Activated B cell treated with CpG ODN at 0.5 μM for 24 hours (primary cell): ENCODE results near the gene FAM177B. TPM values are rescaled to one million over a fixed set of nuclear protein-coding genes. Genes with fewer than 3 reads are reported as not detected.

Experiments used
- ATAC-seq: fragments of 200-7000 bp; cut with Tn5 transposase; one replicate; pipeline ENCODE4 v1.10.0; 2021; ENCODE audit warnings: low read depth, mild to moderate bottlenecking, moderate library complexity
- CTCF ChIA-PET: fragments of 350-600 bp; sonication (Branson Sonifier 250); formaldehyde crosslinking; loops from one replicate; lab custom pipeline; 2021; ENCODE audit warnings: antibody characterized with exemption; lab: Charles Lee
- POLR2A ChIA-PET: fragments of 350-600 bp; sonication (Branson Sonifier 250); formaldehyde crosslinking; loops from one replicate; lab custom pipeline; 2021; ENCODE audit warnings: antibody characterized with exemption; lab: Charles Lee
- DNase-seq: peaks from one replicate; pipeline ENCODE4 v3.0.0; 2022
- H3K27ac Mint-ChIP-seq: one replicate; pipeline ENCODE4 v1.8.0; 2020; ENCODE audit warnings: mixed read lengths
- H3K27me3 Mint-ChIP-seq: one replicate; pipeline ENCODE4 v1.8.0; 2021; ENCODE audit warnings: mixed read lengths
- H3K36me3 Mint-ChIP-seq: one replicate; pipeline ENCODE4 v1.8.0; 2021; ENCODE audit warnings: low read depth, mixed read lengths
- H3K4me1 Mint-ChIP-seq: one replicate; pipeline ENCODE4 v1.8.0; 2021; ENCODE audit warnings: mixed read lengths
- H3K4me3 Mint-ChIP-seq: one replicate; pipeline ENCODE4 v1.8.0; 2020; ENCODE audit warnings: mild to moderate bottlenecking, mixed read lengths
- H3K9me3 Mint-ChIP-seq: one replicate; pipeline ENCODE4 v1.8.0; 2020; ENCODE audit warnings: mixed read lengths
- CTCF ChIP-seq: fragments of 200-600 bp; IDR thresholded peaks from one replicate; pipeline ENCODE4 v1.8.0; 2022; ENCODE audit warnings: antibody characterized with exemption, mild to moderate bottlenecking
- intact Hi-C: fragments of 100-400 bp; cut with micrococcal nuclease; formaldehyde crosslinking; loops from one replicate; pipeline ENCODE4 v1.15.1; 2024
- total RNA-seq: library from RNA; stranded (reverse); gene quantifications from 2 replicates; pipeline ENCODE4 v1.2.3, GENCODE V29; 2022

The FAM177B gene
- total RNA-seq, 1 donor from 2014 or later, result 3.5 TPM

- CTCF ChIA-PET, result interaction anchor here (1.1 to 1.7 kb wide), 3 partner anchors 10 to 247 kb away, joined by 3 to 6 read pairs (median 3); no protein-coding TSS in a partner anchor
- Mint-ChIP-seq H3K4me1 (peaks cover 56% of the 10 kb centered on the region), H3K27me3 (no peaks in the 10 kb centered on the region), H3K36me3 (peaks cover 56% of the 10 kb centered on the region), H3K4me3 (peak overlapping the region; percentile 93), H3K9me3 (no peaks in the 10 kb centered on the region), H3K27ac (peak overlapping the region; percentile 100)
- intact Hi-C loops, result loop anchor here (1.0 to 10.0 kb wide), 7 partner anchors 15 to 1833 kb away; partner anchors contain the start of genes DUSP10, HLX and TP53BP2
- peak; percentile 42 for DNase-seq
- peak; percentile 17 for ATAC-seq
- no peak for TF ChIP-seq CTCF
- POLR2A ChIA-PET, result interaction anchor here (0.6 to 7.7 kb wide), 12 partner anchors 17 to 917 kb away, joined by 3 to 127 read pairs (median 5); no protein-coding TSS in a partner anchor
These were observed 25.4 kb upstream of the FAM177B start for GRCh38 chr1:222711319-222712252.

DNA sequence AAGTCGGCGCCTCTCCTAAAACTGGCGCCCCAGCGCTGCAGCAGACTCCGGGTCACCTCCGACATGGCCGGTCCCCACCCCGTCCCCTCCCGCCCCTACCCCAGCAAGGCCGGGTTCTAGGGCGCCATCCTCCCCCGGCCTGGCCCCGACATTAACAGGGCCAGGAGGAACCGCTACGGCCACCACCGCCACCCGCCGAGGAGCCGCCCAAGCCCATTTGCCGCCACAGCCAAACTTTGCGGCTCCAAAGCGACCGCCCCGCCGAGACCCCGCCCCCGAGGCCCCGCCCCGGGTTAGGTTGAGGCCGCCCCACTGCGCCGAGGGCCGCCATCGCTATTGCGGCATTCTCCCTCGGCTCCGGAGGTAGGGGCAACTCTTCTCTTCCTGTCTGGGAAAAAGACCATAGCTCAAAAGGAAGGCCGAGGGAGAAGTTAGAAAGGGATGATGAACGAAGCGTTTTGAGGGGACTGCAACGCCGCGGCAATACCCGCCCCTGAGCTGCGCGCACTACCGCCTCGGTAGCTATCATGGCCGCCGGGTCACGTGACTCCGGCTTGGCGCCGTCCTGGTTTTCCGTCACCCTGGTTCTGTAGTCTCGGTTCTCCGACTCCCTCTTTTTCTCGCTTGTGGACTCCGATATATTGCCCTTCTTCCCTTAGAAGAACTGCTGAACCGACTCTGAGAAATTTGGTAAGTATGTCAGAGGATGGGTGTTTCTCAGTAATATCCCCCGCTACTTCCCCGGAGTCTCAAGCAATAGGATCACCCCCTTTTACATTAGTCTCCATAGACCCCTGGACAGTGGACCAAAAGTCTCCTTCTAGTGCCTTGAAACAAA is 24.5 kb upstream of the FAM177B start, which contains the start of the genes AIDA and BROX:
Gene AIDA, minus strand, starts transcription at position 239 of the 838 bp plus-strand sequence. Its CDS starts 174 bp downstream, at position 65.
Gene BROX, plus strand, starts transcription at position 312 of the 838 bp plus-strand sequence. CDS start 3,136 bp downstream, outside the sequence.
- intact Hi-C loops, result loop anchor here (1.0 to 10.0 kb wide), 13 partner anchors 20 to 1834 kb away; partner anchors contain the start of genes DUSP10, HLX, TAF1A and TP53BP2
- H3K9me3 Mint-ChIP-seq, result no peaks in the 10 kb centered on the region
- DNase-seq, result peak; percentile 98
- peaks cover 59% of the 10 kb centered on the region for H3K36me3 Mint-ChIP-seq
- peak within 1 kb of the TSS; percentile 93 for H3K4me3 Mint-ChIP-seq
- ATAC-seq, result peak; percentile 75
- CTCF ChIA-PET, result interaction anchor here (0.8 to 1.9 kb wide), 8 partner anchors 9 to 411 kb away, joined by 3 to 10 read pairs (median 4); no protein-coding TSS in a partner anchor
- H3K4me1 Mint-ChIP-seq, result peaks cover 57% of the 10 kb centered on the region
- no peak for TF ChIP-seq CTCF
- POLR2A ChIA-PET, result interaction anchor here (0.7 to 7.7 kb wide), 32 partner anchors 9 to 1280 kb away, joined by 3 to 127 read pairs (median 5); partner anchors contain the start of genes CAPN2, FAM177B and TAF1A
- peak within 1 kb of the TSS; percentile 100 for H3K27ac Mint-ChIP-seq
- H3K27me3 Mint-ChIP-seq, result no peaks in the 10 kb centered on the region

GRCh38 chr1:222713091-222713961 is 23.7 kb upstream of the FAM177B start:
- Mint-ChIP-seq H3K4me3 (peak overlapping the region; percentile 93), H3K27me3 (no peaks in the 10 kb centered on the region), H3K36me3 (peaks cover 62% of the 10 kb centered on the region), H3K9me3 (no peaks in the 10 kb centered on the region), H3K27ac (peak overlapping the region; percentile 100), H3K4me1 (peaks cover 54% of the 10 kb centered on the region)
- ChIA-PET CTCF (interaction anchor here (0.8 to 1.9 kb wide), 8 partner anchors 8 to 411 kb away, joined by 3 to 10 read pairs (median 4); no protein-coding TSS in a partner anchor), POLR2A (interaction anchor here (0.7 to 7.7 kb wide), 33 partner anchors 8 to 1279 kb away, joined by 3 to 127 read pairs (median 5); partner anchors contain the start of genes CAPN2, FAM177B and TAF1A)
- DNase-seq, result peak; percentile 90
- ATAC-seq, result peak; percentile 73
- intact Hi-C loops, result loop anchor here (1.0 to 10.0 kb wide), 11 partner anchors 19 to 1835 kb away; partner anchors contain the start of genes DUSP10, HLX, TAF1A and TP53BP2
- no peak for TF ChIP-seq CTCF

DNA sequence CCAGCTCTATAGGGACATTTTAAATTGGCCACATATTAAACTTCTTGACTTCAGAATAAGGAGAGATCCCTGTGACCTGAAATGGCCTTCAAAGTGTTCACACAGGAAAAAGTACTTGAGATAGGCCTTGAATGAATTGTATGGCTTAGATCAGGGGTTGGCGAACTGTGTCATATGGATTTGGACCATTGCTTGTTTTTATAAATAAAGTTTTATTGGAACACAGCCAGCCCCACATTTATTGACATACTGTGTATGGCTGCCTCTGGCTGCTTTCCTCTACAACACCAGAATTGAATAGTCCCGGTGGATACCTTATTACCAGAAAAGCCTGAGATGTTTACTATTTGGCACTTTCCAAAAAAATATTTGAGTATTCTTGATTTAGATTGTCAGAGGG is 20.6 kb upstream of the FAM177B start:
- Mint-ChIP-seq H3K27ac (no peak overlapping the region), H3K4me1 (peaks cover 27% of the 10 kb centered on the region), H3K27me3 (no peaks in the 10 kb centered on the region), H3K36me3 (peaks cover 68% of the 10 kb centered on the region), H3K9me3 (no peaks in the 10 kb centered on the region), H3K4me3 (no peak overlapping the region)
- intact Hi-C loops, result loop anchor here (10.0 kb wide), 1 partner anchor 1128 kb away; the partner anchor contains the start of gene TP53BP2
- ATAC-seq, result no peak
- TF ChIP-seq CTCF, result no peak
- CTCF ChIA-PET, result no interaction called here
- POLR2A ChIA-PET, result no interaction called here
- no peak for DNase-seq
